HG03159 (cell line): ENCODE measurements around the gene LRRC75B.
"Not testable (repeated sequence)": the region's sequence is repeated elsewhere in the genome, so short reads cannot be mapped to it uniquely, and the experiment has no call there.

Experiments
- ATAC-seq: cut with Tn5 transposase; IDR thresholded peaks from one replicate; pipeline ENCODE4 v1.9.1; 2021; ENCODE audit warnings: mild to moderate bottlenecking, moderate library complexity; ENCODE audit not compliant: unreplicated experiment

LRRC75B gene, protein sequence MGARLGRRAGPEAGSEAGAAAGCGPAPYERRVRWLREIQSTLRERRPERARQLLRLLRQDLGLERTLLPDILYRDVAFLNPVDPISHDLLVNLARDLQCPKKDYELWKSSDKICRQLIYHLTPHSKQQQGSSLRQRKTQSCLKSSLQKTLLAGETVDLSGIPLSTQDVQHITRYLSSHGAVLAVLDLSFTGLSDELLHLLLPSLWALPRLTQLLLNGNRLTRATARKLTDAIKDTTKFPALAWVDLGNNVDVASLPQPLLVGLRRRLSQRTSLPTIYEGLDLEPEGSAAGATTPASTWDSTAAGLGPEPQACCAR

GRCh38 chr22:24592851-24593558 is at the start of gene LRRC75B:
LRRC75B (minus strand) TSS chr22:24593073; CDS start chr22:24593039, 34 bp downstream.
- peak; percentile 85 for ATAC-seq

GRCh38 chr22:24642307-24642706 is 49.4 kb upstream of the LRRC75B start:
- not testable (repeated sequence) for ATAC-seq

DNA sequence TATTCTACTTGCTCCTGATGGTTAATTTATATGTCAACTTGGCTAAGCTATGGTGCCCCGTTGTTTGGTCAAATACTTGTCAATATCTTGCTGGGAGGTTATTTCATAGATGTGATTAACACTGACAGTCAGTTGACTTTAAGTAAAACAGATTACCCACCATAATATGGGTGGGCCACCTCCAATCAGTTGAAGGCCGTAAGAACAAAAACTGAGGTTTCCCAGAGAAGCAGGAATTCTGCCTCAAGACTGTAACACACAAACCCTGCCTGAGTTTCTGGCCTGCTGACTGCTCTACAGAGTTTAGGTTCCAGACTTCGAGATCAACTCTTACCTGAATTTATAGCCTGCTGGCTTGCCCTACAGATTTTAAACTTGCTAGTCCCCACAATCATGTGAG is 43.6 kb upstream of the LRRC75B start:
- ATAC-seq = not testable (repeated sequence)

- ATAC-seq = not testable (repeated sequence)
These were observed 42.0 kb upstream of the LRRC75B start for GRCh38 chr22:24634776-24635389.

DNA sequence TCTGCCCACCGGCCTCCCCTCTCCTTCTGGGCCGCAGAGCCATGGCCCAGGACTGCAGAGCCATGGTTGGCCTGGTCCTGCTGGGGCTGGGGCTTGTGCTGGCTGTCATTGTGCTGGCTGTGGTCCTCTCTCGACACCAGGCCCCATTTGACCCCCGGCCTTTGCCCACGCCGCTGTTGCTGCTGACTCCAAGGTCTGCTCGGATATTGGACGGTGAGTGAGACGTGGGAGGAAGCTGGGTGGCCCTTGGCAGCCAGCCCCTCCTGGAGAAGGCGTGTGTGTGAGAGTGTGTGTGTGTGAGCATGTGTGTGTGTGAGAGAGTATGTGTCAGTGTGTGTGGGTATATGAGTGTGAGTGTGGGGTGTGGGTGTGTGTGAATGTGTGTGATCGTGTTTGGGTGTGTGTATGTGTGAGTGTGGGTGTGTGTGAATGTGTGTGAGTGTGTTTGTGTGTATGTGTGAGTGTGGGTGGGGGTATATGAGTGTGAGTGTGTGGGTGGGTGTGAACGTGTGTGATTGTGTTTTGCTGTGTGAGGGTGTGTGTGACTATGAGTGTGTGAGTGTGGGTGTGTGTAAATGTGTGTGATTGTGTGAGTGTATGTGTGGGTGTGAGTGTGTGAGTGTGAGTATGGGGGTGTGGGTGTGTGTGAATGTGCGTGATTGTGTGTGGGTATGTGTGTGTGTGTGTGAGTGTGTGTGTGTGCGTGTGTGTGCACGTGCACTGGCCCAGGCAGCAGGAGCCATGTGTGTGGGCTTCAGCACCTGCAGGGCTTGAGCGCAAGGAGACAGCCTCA is 40.6 kb upstream of the LRRC75B start:
- not testable (repeated sequence) for ATAC-seq

- not testable (repeated sequence) for ATAC-seq
These were observed 39.8 kb upstream of the LRRC75B start for GRCh38 chr22:24632642-24633041.

DNA sequence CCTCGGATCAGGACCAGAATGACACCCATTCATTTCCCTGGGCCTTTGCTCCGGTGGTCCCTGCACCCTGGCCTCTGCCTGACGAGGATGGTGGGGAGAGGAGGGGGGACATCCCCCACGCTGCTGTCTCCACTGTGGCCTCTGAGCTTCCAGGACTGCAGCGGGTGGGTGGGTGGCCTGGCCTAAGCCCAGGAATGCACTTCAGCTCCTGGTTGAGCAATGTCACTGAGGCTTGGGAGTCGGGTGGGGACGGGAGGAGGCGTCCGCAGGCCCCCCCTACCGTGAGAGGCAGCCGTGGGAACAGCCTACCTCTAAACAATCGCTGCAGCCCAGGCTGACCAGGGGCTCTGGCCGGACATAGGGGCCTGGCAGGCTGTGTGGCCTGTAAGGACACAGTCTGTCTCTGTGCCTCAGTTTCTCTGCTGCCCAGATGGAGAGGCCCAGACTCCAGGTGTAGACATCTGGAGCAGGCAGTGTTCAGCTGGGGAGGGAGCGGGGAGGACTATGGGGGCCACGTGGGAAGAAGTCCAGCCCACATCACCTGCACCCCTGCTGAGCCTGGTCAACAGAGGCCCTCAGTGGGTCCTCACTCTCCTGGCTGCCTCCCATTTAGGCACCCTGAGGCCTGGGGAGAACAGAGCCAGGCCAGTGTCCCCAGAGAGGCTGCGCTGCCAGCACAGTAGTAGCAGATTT is 38.7 kb upstream of the LRRC75B start:
- ATAC-seq = not testable (repeated sequence)

GRCh38 chr22:24630812-24631427 is 38.0 kb upstream of the LRRC75B start:
- ATAC-seq = not testable (repeated sequence)

- ATAC-seq = not testable (repeated sequence)
These were observed 36.2 kb upstream of the LRRC75B start for GRCh38 chr22:24629069-24629468.

DNA sequence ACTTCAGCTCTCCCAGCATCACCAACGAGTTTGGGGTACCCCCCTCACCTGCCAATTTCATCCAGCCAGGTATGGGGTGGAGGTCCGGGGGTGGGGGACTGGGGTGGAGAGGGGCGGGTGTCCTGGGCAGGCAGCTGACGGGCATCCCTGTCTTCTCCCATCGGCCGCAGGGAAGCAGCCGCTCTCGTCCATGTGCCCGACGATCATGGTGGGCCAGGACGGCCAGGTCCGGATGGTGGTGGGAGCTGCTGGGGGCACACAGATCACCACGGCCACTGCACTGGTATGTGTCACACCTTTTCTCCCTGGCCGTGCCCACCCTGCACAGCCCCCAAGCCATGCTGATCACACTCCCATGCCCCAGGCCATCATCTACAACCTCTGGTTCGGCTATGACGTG is 35.0 kb upstream of the LRRC75B start:
- not testable (repeated sequence) for ATAC-seq

DNA sequence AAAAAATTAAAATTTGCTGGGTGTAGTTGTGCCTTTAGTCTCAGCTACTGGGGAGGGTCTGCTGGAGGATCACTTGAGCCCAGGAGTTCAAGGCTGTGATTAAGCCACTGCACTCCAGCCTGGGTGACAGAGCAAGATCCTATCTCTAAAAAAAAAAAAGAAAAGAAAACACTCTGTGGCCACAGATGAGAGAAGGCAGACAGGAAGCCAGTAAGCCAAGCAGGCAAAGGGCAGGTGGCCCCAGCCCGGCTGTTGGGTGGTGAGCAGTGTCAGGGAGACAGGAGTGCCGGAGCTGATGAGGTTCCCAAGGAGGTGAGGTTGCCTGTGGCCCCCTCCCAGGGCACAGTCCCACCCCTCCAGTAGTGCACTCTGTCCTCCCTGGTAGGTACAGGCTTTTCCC is 29.7 kb upstream of the LRRC75B start:
- not testable (repeated sequence) for ATAC-seq

- ATAC-seq = not testable (repeated sequence)
These were observed 28.4 kb upstream of the LRRC75B start for GRCh38 chr22:24621244-24621643.

- not testable (repeated sequence) for ATAC-seq
These were observed 21.9 kb upstream of the LRRC75B start for GRCh38 chr22:24614794-24615193.

DNA sequence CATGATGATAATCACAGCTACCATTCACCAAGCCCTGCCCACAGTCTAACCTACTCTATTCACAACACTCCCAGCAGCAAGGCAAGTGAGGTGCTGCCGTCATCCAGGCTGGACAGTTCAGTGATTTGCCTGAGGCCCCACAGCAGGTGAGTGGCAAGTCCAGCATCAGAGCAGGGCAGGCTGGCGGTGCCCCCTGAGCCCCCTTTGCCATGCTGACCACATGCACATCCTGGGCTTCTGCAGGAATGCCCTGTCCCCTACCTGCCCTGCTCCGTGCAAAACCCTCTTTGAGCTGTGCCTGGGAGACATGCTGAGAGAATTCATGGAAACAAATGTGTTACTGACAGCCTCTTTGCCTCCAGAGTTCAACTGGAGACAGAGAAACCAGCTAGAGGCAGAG is 17.0 kb upstream of the LRRC75B start:
- not testable (repeated sequence) for ATAC-seq

DNA sequence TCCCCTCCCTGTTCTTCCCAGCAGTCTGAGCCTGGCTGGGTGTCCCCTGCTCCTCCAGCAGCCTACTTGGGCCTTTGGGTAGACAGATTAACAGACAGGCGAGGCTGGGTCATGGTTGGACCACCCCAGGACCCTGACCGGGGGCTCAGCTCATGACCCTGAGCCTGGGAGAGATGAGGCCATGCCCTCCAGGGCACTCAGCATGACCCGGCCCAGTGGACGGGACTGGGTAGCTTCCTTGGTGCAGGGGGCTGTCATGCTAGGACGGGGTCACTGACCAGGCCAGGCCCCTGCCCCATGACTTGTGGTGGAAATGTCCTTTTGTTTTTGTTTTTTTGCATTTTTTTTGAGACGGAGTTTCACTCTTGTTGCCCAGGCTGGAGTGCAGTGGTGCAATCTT is 15.5 kb upstream of the LRRC75B start:
- not testable (repeated sequence) for ATAC-seq

DNA sequence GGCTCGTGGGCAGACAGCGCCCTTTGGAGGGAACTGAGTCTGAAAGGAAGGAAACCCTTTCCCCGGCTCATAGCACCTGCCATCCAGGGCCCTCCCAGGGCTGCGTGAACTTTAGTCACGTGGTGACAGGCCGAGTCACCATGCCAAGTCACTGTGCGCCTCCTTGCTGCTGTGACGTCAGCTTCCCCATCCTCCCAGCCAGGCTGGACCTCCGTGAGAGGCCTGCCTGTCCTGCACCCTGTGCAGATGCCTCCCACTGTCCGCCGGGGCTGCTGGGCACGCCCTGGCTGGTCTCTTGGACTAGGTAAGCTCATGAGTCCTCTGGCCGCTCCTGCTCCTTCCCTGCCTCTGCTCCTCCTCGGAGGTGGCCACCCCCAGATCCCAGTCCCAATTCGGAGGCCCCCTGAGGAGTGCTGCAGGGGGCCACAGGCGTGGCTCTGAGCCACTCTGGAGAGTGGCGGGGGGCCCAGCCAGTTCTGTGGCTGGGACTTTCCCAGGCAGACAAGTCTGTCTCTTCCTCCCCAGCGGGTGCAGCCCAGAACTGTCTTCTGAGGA is 14.6 kb upstream of the LRRC75B start:
- ATAC-seq = not testable (repeated sequence)

DNA sequence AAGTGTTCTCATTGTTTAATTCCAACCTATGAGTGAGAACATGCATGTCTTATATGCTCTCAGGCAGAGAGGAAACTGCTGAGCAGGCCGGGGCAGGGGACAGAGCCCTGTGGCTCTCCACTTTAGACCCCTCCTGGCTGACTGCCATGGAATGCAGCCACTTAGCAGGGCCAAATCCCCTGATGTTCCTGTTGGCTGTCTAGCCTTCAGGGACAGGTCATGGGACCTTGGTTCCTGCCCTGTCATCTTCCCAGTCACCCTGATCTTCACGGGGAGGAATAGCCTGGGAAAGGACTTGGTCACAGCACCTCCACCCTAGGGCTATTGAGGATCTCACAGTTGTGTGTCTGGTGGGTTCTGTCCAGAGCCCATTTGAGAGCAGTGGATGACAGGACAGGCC is 13.5 kb upstream of the LRRC75B start:
- not testable (repeated sequence) for ATAC-seq

GRCh38 chr22:24603770-24604629 is 11.1 kb upstream of the LRRC75B start:
- ATAC-seq = not testable (repeated sequence)
